Vagina (tissue), 2 donors: ENCODE data around the gene MBIP.

Experiments used
- CTCF ChIP-seq, 3 experiments: fragments of 450-650 bp in 2 of 3; fragments of 200-600 bp in 1 of 3; sonication (generic) in 1 of 3; IDR thresholded peaks; one replicate each; pipeline ENCODE4 v1.5.1; 2017 to 2019; ENCODE audit warnings: antibody characterized with exemption in 3 of 3, mild to moderate bottlenecking in 2 of 3, moderate library complexity in 2 of 3
- POLR2A ChIP-seq, 2 donors: fragments of 450-650 bp; IDR thresholded peaks; one replicate each; pipeline ENCODE4 v1.6.1; 2017; ENCODE audit warnings: antibody characterized with exemption in 2 of 2, mild to moderate bottlenecking in 2 of 2, moderate library complexity in 2 of 2
- POLR2AphosphoS5 ChIP-seq, 2 donors: sonication (generic); formaldehyde crosslinking; IDR thresholded peaks; one replicate each; pipeline ENCODE4 v1.9.0; 2017; ENCODE audit warnings: antibody characterized with exemption in 2 of 2, mild to moderate bottlenecking in 2 of 2, low read depth in 1 of 2; ENCODE audit not compliant: insufficient read depth in 1 of 2

GRCh38 chr14:36300337-36300736, 20.1 kb downstream of the MBIP start:
- TF ChIP-seq CTCF (IDR thresholded peaks at IDR 0.05): no peak
- no peak for TF ChIP-seq POLR2A (IDR thresholded peaks at IDR 0.05)
- TF ChIP-seq POLR2AphosphoS5 (IDR thresholded peaks at IDR 0.05; ENCODE audit: insufficient read depth in 1 of 2, low read depth in 1 of 2): no peak
